NCI-H526 (cell line): ENCODE data around the gene FAM53C.
"Not testable (repeated sequence)": the region's sequence is repeated elsewhere in the genome, so short reads cannot be mapped to it uniquely, and the experiment has no call there.

Experiments used
- DNase-seq, 2 experiments: peaks; one replicate each; lab custom pipeline; 2025; lab: John Stamatoyannopoulos, UW

Gene FAM53C

DNA sequence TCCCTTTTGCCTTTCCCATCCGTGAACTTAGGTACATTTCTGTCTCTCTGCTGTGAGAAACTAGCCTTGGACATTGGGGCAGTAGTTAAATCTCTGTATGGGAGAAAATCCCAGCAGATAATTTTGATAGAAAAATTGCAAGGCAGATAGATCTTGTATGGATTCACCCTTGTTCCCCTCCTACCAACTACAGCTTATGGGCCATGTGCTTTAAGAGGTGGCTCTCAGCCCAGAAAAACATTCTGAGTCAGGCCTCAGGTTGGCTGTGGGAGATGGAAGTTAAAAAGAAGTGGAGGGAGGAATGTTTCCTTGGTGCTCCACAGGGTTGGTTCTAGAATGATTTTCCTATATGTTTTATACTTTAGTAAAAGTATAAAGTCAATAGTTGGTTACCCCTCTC lies 13.0 kb downstream of the FAM53C start:
- DNase-seq, result no peak

DNA sequence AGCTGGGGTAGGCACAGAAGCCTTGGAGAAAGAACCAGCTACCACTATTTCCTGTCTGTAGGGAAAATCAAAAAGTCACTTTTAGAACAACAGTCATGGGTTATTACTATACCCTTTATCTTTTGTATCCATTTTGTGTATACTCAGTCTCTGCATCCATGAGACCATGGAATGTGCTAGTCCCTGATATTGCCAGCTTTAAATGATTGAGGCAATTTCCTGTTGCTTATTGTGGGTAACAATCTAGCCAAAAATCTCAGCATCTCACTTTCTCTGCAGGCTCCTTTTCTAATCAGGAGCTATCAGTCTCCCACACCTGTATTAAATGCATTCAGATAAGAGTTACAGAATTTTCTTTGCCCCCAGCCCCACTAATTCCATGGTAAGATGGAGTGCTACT lies 13.5 kb downstream of the FAM53C start:
- no peak for DNase-seq

- DNase-seq, result peak; percentile 13 to 89
Measured at GRCh38 chr5:138352071-138352721, 14.1 kb downstream of the FAM53C start, which contains the start of gene KDM3B. TSS of gene KDM3B (plus strand) at chr5:138352685. CDS start at chr5:138352796, 111 bp downstream.

- peak; percentile 63 to 81 for DNase-seq
Measured at GRCh38 chr5:138352722-138353559, 14.9 kb downstream of the FAM53C start.

DNA sequence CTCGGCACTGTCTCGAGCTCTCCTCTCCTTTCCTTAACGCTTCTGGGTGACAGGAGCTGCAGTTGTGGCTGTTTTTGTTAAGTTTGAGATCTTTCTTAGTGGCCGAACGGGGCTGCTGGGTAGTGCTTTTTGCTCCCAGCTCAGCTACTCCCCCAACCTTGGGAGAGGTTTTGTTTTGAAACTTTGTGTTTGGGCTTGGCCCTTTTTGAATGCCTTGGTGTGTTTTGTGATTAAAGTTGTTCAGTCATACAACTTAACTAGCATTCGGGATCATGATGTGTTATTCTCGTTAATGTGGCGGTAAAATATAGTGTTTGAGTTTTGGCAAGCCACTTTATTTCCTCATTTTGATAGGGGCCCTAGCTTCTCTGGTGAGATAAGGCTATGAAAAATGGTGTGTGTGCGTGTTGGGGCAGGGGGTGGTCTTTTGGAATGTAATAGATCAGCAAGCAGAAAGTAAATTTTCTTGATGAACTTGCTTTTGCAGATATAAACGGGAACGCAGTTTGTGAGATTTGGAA lies 15.6 kb downstream of the FAM53C start:
- no peak for DNase-seq

DNA sequence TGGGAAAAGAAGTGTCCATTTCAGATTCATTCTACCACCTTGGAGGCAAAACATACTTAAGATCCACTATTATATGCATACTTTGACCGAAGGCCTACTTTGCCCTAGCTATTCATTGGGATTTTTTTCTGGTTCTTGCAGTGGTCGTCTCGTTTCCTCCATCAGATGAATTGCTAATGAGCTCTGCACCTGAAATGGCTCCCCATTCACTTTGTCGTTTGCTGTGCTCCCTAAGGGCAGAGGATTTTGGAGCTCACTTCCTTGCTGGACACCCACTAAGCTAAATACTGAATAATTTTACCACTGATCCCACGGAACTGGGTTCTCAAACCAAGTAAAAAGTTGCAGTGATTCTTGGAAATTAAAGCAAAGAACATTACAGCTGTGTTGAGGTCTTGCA lies 16.3 kb downstream of the FAM53C start:
- no peak for DNase-seq

DNA sequence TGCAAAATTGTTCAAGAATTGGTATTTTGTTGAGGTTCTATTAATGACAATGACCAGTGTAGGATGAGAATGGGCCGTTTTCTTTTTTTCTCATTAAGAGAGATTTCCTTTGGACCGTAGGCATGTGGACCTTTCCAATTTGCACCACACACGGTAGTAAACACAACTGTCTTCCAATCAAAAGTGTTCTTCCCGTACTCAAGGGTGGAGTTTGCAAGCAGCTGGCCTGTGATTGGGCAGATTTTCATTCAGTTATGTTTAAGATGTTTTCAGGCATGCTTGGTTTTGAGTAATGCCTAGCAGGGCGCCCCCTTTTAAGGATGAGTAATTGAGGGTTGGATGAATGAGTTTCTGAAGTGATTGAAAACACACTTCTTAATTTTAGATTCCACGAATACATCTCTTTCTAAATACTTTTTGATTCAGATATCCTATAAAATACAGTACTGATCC lies 16.9 kb downstream of the FAM53C start:
- peak; percentile 52 to 59 for DNase-seq

DNA sequence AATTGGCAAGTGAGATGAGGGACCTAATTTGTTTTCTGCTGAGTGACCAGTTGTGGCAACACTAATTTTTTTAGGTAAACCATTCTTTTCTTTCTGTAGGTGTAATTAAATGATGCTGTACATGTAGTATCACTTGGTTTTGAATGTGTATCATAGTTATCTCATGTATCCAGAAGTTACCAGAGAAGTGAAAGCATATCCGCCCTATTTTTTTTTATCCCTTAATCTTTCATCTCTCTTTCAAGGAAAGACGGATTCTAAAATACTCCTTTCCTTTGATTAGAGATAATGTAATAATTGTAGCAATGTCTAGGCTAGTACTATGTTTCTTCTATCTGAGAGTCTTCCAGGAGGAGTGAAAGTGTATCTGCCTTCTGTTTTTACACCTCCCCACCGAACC lies 21.6 kb downstream of the FAM53C start:
- no peak for DNase-seq

DNA sequence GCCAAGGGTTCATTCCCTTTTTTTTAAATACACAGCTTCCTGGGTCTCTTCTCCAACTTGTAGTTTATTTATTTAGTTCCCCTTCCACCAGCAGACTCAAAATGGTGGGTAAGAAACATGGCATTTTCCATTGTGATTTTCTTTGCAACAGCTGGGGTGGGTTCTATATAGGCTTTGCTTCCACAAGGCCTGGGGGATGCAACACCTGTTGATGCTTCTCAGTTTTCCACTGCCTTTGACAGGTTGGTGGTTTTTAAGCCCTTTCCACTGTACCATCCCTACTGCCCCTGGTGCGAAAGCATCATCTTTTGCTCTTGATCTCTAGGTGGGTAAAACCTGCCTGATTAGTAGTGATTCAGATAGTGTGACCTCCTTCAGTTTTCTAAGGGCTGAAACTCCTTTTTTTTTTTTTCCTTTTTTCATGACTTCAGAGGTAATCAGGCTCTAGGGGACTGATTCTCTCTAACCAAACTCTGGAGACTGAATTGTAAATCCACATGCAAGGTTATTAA lies 22.9 kb downstream of the FAM53C start:
- DNase-seq, result no peak

GRCh38 chr5:138364576-138364975 lies 26.5 kb downstream of the FAM53C start:
- no peak for DNase-seq

DNA sequence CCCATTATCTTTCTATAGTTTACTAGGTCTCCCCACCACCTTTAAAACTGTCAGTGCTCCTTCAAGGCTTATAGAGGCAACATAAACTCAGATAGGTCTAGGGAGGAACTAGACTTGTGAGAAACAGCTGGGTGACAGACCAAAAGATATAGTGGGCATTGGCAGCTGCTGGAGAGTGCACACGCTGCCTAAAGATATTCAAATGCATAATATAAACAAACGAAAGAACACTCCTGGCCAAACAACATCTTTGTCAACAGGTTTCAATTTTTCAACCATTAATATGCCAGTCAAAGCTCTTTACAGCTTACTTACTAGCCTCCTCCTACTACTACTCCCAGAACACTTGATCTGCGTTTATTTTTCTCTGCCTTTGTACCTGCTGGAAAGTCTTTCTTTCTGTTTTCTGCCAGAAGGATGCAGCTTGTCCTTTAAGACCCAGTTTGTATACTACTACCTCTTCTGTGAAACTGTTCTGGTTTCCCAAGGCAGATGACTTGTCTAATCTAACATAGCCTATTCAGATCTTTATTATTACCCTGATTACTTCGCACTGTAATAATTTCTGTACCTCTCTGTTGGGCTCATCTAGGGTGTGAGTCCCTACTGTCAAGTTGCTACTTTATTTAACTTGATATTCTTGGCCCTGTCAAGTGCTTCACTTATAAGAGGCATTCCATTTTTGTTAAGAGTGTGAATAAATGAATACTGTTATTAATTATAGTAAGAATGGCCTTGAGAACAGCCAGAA lies 28.7 kb downstream of the FAM53C start:
- peak; percentile 12 to 20 for DNase-seq

GRCh38 chr5:138369261-138369660 lies 31.2 kb downstream of the FAM53C start:
- DNase-seq, result no peak

GRCh38 chr5:138369706-138370105 lies 31.6 kb downstream of the FAM53C start:
- DNase-seq, result no peak

DNA sequence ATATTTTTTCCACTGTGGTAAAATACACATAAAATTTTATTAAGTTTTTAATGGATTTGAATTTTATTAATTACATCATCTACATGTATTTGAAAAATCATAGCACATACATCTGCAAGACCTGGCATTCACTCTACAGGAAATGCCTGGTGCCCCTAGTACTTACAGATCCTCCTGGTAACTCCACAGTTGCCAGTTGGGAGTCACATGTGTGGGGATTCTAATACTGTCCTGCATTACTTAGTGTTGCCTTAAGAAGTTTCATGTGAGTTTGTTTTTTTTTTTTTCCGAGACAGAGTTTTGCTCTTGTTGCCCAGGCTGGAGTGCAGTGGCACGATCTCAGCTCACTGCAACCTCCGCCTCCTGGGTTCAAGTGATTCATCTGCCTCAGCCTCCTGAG lies 32.5 kb downstream of the FAM53C start:
- no peak for DNase-seq

DNA sequence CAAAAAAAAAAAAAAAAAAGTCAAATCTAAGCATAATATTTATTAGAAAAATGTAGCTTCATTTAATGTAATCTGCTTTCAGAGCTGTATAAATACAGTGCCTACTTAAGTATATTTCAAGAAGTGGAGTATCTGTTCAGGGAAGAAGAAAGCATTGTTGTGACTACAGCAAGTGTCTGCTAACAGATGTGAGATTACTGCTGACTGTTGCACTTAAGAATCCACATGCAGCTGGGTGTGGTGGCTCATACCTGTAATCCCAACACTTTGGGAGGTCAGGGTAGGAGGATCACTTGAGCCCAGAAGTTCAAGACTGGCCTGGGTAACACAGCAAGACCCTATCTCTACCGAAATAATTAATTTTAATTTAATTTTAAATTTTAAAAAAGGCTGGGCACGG lies 33.4 kb downstream of the FAM53C start:
- no peak for DNase-seq

- no peak for DNase-seq
Measured at GRCh38 chr5:138372225-138372624, 34.2 kb downstream of the FAM53C start.

DNA sequence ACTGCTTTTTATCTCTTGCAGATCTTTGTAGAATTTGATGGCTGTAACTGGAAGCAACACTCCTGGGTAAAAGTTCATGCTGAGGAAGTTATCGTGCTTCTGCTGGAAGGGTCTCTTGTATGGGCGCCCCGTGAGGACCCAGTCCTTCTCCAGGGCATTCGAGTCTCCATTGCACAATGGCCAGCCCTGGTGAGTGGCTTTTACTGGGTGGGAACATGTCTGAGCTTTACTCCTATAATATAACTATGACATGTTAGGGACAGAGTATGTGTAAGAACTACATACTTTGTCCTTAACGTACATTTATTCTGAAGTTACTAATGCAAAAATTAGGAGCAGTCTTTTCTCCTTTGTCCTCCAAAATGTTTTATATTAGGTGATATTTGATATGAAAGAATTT lies 34.6 kb downstream of the FAM53C start:
- no peak for DNase-seq

GRCh38 chr5:138382347-138382746 lies 44.3 kb downstream of the FAM53C start:
- no peak for DNase-seq

- DNase-seq, result no peak
Measured at GRCh38 chr5:138385660-138386059, 47.6 kb downstream of the FAM53C start.

- DNase-seq, result no peak
Measured at GRCh38 chr5:138386290-138386689, 48.2 kb downstream of the FAM53C start.

DNA sequence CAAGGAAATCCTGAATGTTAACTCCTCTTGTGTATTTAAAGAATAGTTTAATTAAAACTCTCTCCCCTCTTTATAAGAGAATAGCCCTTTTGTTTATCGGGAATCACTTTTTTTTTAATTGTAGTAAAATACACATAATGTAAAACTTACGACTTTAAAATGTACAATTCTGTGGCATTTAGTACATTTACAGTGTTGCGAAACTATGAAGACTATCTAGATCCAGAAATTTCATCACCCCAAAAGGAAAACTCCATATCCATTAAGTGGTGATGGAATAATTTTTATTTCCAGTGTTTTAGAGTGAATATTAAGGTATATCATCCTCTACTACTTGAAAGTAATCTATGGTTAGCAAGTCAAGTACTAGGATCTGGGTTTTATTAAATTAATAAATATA lies 51.3 kb downstream of the FAM53C start:
- DNase-seq, result no peak

GRCh38 chr5:138389911-138390310 lies 51.8 kb downstream of the FAM53C start:
- not testable (repeated sequence) for DNase-seq
